ENCODE data around the gene MRPS6.

Gene MRPS6

DNA sequence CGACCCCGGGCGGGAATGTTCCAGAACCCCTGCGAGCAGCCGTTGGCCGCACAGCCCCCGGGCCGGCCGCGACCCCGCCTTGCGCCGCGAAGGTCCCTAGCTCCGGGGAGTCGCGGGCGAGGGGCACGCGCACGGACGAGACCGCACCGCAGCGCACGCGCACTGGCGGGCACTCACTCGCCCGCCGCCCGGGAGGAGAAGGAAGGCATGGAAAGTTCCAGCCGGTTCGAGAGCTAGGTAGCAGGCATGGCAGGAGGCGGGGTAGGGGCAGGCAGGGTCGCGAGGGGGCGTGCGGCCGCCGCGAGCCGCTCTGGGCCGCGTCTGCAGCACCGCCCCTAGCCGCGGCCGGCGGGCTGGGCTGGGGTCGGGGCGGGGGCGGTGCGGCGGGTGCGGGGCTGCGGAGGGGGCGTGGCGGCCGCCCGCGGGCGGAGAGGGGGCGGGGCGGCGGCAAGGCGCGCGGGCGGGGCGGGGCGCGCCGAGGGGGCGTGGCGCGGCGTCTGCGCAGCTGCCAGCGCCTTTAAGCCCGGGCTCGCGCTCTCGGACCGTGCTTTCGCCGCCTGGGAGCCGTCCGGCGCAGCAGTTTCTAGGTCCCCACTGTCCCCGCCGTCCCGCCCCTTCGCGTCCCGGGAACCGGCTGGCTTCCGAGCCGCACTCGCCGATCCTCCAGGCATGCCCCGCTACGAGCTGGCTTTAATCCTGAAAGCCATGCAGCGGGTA, at the start of gene MRPS6, which contains the start of gene SLC5A3:
MRPS6 (plus strand) TSS at position 547 of the 717 bp plus-strand sequence; CDS start at position 670, 123 bp downstream.
SLC5A3 (plus strand) TSS at position 547 of the 717 bp plus-strand sequence. CDS start 21,621 bp downstream, outside the sequence.
- DNase-seq: no peak

DNA sequence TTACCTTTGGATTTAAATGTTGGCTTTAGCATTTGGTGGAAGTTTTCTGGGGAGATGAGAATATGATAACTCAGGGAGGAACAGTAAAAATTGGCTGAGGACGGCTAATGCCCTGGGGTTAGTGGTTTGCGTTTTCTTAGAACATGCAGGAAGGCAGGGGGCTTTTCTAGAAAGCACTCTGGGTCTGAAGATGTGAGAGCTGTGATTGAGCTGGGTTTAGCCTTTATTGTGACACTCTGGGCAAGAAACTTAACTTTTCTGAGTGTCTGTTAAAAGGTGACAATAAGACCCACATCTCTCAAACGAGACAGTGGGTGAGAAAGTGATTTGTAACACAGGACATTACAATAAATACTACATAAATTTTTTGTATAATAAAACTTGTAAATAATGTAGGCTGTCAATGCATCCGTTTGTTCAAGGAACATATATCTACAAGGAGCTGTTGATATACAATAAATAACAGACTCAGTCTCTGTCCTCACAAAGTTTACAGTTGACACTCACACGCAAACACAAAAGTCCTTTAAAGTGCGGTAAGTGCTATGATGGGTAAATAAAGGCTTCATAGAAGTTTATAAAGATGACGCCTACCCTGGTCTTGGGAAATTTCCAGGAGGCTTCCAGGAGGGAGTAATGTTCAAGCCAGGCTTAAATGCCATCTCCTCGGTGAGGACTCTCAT, 49.5 kb upstream of the MRPS6 start:
- no peak for DNase-seq

DNA sequence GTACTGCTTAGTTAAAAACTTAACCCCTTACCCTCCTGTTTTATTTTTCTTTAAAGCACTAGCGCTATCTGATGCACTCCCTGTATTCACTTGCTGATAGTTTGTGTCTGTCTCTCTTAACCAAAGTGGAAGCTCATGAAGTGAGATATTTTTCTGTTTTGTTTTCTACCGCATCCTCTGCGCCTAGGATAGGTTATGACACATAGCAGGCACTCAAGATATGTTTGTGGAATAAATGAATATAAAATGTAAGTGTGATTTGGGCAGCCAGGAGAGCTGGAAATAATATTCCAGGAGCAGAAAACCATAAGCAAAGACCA, 49.0 kb upstream of the MRPS6 start:
- no peak for DNase-seq

DNA sequence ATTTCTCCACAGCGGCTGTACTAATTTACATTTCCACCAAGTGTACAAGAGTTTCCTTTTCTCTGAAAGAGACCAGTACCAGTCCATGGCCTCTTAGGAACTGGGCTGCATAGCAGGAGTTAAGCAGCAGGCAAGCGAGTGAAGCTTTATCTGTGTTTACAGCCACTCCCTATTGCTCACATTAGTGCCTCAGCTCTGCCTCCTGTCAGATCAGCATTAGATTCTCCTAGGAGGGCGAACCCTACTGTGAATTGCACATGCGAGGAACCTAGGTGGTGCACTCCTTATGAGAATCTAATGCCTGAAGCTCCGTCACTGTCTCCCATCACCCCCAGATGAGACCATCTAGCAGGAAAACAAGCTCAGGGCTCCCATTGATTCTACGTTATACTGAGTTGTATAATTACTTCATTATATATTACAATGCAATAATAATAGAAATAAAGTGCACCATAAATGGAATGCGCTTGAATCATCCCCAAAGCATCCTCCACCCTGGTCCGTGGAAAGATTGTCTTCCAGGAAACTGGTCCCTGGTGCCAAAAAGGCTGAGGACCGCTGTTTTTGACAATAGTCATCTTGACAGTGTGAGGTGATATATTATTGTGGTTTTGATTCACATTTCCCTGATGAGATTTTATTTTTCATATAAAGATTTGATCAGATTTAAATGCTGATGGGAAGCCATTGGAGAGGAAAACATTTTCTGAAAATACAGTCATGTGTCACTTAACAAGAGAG, 45.5 kb upstream of the MRPS6 start:
- DNase-seq: no peak

DNA sequence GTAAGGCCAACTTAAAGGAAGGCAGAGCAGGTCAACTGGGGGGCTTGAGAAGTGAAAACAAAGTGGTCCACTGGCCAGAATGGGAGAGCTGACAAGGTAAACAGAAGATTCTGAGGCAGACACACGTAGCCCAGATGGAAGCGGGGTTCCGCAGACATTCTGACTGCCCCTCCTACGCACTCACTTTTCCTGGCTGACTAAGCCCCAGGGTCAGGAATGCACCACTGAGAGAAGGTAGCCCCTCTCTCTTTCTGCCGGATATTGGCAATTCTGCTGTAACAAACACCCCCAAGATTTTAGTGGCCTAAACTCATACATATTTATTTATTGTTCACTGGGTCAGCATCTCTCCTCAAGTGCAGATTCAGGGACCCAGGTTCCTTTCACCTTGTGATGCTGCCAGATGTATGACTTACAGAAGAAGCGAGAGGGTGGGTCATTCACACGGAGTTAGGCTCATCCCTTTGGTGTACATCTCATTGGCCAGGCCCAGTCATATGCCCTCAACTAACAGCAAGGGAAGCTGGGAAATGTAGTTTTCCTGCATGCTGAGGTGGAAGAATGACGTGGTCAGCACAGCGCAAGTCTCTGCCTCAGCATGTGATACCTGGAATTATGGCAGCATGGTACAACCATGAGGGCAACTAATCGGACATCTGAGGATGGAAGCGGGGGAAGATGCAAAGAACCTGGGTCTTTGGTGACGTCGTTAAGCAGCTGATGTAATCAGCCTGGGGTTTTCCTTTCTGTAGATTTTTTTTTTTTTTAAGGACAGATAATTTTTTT, 43.4 kb upstream of the MRPS6 start:
- DNase-seq: no peak

DNA sequence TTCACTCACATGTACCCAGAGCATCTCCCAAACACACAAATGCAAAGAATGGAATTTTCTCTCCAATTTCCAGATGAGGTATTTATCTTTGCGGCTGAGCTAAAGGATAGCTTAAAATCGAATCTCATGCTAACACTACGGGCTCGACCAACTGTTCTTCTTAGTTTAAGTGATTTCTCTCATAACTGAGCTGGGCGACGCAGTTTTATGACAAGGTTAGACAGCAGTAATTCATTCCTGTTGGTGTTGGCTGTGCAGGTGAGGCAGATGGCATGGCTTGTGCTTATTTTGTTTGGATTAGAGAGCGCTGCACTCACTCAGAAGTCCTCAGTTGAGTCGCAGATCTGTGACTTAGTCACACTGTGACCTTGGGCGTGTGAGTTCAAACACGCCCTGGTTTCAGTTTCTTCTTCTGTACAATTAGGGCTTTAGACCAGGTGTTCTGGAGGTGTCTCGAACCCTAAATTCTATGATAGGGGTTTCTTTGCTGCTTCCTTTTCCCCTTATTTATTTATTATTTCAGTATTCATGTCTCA, 41.5 kb upstream of the MRPS6 start:
- DNase-seq: no peak

DNA sequence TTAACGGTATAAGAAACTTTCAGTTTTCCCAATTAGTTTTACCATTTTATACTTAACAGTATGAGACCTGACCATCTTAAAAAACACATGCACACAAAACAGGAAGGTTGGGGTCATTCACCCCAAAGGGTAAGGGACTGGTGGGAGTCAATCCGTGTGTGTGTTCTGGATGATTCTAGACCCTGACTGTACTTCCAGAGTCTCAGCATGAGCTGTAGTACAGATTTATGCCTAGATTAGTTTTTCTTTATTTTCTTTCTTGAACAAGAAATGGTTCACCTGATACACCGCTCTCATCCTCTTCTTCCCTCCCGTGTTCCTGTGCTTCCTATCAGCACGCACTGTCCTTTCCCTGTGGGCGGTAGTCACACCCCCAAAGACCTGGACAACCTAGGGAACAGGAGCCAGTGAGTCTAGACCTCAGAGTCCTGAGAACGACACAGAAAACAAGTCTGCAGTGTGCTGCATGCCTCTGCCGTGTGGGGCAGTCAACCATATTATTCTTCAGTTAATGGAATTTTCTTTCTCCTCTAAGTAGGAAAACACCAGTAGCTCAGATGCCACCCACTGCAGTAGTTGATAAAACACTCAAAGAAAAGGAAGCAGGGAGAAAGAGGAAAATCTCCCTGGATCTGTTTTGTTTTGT, 38.9 kb upstream of the MRPS6 start:
- no peak for DNase-seq

DNA sequence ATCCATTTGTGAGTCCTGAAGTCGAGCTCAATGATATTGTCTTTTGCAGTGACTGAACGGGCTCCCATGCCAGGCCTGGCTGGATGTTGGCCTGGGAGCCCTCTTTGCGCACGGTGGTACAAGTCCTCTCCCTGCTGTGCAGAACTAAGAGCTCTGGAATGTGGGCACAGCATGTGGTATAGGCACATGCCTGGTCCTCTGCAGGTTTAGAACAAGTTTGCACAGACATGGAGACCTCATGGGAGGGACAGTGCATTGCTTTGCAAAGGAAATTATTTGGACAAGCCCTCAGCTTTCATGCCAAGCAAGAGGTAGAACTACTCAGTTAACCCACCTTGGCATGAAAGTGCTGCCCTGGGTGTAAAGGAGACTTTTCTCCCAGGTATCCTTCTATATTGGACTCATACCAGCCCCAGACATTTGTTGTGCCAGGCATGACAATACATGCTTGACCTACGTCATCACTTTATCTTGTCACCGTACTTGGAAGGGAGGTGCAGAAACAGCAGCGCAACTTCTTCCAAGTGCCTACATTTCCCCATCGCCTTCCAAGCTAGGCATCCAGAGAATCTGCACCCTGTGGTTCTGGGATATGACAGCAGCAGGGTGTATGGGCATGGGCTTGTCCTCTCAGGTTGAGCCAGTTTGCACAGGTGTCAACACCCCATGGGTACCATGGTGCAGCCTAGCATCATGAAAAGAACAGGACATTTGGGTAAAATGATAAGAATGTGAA, 37.6 kb upstream of the MRPS6 start:
- no peak for DNase-seq

DNA sequence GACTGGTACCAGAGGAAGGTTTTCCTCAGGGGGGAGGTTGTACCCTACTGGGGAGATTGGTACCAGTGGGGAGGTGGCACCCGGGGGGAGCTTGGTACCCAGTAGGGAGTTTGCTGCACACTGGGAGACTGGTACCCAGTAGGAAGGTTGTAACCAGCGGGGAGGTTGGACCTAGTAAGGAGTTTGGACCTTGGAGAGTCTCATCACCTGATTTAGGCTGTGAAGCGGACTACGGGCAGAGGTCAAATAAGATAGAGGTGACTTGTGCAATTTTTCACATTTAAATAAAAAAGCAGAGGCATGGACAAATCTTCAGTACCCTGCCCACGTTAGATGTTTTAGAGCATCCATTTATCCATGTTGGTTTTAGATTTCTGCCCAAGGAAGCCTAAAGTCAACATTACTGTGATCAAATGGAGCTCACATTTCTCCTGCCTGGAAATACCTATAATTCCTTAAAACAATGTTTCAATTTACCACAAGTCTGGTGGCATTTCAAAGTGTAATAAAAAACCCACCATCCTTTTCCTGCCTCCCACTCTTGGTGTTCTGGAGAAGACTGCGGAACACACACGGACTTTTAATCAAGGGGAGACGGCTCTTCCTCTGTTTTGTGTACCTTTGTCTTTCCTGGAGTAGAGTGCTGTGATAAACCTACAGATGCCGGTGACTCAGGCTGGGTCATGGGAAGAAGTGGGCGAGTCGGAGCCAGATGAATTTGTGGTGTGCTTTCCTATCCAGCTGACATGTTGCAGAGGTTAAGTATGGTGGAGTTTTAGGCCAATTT, 36.2 kb upstream of the MRPS6 start:
- no peak for DNase-seq

DNA sequence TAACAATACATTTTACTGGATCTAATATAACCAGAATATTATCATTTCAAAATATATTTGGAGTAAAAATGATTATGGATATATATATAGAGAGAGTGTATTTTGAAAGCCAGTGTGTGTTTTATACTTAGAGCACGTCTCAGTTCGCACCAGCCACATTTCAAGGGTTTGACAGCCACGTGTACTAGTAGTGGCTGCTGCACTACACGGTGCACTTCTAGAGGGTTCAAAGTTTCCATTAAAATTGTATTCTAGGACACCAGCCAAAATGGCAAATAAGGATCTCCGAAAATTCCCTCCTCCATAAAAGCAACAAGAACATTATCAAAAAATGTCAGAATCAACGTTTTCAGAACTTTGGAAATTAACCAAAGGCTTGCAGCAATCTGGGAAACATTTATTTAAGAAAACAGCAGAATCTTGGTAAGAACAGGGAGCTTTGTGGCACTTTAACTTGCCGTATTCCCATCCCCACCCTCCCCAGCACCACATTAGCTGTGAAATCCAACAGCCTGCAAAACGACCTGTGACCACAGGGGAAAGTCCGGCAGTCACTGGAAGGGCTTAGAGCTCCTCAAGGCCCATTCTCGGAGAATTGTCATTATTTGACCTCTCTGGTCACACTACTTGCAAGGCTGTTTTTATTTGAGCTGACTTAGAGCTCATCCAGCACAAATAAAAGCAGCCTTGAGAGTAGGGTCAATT, 33.5 kb upstream of the MRPS6 start:
- no peak for DNase-seq

DNA sequence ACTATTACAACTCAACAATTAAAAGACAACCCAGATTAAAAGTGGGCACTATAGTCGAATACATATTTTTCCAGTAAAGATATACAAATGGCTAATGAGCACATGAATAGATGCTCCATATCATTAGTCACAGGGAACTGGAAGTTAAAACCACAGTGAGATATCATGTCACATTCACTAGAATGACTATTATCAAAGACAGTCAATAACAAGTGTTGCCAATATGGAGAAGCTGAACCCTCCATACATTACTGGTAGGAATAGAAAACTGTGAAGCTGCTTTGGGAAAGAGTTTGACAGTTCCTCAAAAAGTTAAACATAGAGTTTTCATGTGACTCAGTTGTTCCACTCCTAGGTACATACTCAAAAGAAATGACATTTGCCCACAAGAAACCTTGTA, 30.6 kb upstream of the MRPS6 start:
- no peak for DNase-seq

DNA sequence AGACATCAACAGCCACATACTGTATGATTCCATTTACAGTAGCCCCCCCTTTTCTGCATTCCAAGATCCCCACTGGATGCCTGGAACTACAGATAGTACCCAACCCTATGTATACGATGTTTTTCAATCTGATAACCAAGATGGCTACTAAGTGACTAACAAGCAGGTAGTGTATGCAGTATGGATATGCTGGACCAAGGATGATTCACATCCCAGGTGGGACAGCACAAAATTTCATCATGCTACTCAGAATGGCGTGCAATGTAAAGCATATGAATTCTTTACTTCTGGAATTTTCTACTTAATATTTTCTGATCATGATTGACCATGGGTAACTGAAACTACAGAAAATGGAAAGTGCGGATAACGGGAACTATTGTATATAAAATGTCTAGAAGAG, 30.0 kb upstream of the MRPS6 start:
- no peak for DNase-seq

DNA sequence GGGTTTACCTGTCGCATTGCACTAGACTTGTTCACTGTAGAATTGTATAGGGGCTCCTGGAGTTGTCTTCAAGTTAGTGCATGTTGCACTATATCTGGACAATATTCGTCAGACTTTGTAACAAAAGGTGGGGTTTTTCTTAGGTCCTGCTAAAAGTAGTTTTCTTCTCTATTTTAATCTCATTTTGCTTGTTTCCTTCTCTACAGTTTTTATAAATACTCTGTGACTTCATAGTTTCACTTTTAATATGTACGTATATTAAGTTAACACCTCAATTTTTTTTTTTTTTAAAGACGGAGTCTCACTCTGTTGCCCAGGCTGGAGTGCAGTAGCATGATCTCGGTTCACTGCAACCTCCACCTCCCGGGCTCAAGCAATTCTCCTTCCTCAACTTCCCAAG, 26.5 kb upstream of the MRPS6 start:
- DNase-seq: no peak

DNA sequence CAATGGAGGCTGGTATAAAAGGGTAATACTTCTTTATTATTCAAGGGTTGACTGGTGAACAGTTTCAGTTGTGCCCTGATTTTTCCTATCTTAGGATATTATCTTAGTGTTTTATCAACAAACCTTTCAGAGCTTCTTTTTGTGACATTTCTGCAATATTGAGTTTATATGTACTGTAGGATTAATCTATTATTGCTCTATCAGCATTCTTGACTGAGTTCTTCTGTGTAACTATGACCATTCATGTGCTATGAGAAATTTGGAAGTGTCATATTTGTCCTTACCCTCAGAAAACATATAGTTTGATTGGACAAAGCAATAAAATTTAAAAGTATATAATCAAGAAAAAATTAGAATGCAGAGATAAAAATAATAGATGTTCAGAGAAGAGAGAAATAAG, 25.5 kb upstream of the MRPS6 start:
- no peak for DNase-seq

DNA sequence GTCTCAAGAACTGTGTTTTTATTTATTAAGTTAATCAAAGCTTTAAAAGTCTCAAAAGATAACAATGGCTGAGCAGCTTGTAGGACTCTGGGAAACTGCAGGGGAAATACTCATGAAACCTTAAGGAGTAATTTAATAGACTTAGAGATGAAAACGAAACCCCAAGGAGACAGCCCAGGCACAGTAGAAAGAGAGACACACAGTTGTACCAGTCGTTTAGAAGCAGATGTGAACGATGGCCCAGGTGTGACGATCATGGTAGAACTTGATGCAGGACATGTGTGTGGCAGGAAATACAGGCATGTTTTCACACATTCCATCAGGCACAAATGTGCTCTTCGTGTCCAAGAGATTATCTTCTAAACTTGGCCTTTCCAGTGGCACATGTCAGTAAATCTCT, 21.2 kb upstream of the MRPS6 start:
- no peak for DNase-seq

DNA sequence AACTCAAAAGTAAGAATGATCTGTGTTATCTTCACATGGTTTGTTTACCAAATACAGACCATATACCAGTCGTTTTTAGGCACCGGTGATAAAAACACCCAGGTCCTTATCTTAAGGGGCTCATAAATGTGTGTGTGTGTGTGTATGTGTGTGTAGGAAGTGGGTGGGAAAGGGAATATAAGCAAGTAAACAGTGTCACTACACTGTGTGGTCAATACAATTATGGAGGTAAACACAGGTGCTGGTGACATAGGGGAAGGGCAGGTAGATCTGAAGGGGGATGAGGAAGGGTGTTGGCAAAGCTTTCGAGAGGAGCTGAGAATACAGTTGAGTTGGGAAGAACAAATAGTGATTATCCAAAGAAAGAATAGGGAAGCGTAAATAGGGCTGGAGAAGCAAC, 19.1 kb upstream of the MRPS6 start:
- no peak for DNase-seq

DNA sequence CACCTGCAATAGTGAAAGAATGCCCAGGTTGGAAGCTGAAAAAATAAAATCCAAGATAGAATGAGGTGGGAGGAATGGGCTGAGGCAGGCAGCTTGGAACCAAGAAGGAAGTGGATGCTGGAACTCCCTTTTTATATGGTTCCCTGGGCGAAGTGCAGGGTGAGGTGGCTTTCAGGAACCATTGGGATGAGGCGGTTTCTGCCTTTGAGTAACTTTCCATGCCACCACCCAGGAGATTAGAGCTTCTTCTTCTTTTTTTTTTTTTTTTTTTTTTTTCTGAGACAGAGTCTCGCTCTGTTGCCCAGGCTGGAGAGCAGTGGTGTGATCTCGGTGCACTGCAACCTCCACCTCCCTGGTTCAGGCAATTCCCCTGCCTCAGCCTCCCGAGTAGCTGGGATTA, 17.8 kb upstream of the MRPS6 start:
- no peak for DNase-seq

DNA sequence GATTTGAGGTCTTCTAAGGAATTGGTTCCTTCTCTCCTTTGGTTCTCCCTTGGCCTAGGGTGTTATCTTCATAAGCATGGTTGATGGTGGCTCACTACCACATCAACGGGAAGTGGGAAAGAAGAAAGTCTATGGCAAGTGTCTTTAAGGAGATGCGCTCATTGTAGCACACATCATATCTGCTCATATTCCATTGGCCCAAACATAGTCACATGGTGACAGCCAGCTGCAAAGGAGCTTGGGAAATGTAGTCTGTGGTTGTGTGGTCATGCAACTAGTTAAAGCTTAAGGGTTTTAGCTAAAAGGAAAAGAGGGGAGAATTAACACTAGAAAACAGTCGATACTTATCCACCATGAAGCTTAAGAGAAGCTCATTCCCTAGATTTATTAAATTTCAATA, 11.4 kb upstream of the MRPS6 start:
- no peak for DNase-seq

DNA sequence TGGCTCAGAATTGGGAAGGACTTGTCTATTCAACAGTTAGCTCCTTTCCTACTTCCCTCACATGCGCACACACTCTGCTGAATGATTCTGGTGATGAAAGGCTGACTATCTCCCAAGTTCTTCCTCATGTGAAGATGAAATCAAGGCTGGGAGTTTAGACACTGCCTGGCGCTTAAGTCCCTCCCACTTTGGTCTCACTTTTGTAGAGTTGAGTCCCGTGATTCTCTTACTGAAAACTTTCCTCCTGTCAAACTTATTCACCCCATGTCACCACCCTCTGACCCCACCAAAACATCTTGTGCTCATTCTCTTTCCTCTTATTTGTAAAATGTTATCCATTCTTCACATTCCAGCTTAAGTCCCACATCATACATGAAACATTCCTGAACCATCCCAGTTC, 8.4 kb upstream of the MRPS6 start:
- no peak for DNase-seq

DNA sequence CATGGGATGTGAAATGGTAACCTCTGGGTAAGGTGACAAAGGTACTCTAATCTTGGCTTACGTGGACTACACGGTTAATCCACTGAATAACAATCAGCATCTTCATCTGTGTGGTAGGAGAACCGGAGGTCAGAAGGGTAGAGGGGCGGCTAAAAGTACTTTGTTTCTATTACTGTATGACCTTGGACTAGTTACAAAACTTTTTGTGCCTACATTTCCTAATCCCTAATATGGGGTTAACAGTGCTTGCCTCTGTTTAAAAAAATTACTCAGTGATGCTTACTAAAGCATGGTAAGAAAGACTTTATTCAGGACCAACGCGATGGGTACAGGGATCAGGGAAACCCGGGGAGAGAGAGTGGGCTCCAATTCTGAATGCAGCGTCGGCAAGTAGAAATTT, 1.7 kb upstream of the MRPS6 start:
- no peak for DNase-seq

Measured in NCI-H524 treated with DMSO at 0.1 percent for 48 hours (cell line).